HPDE6-E6E7 (cell line): ENCODE measurements around the gene KIF12.

Source experiments
- DNase-seq: peaks from one replicate; pipeline ENCODE4 v3.0.0; 2011; ENCODE audit warnings: missing footprints; ENCODE audit errors: extremely low spot score

The KIF12 gene

DNA sequence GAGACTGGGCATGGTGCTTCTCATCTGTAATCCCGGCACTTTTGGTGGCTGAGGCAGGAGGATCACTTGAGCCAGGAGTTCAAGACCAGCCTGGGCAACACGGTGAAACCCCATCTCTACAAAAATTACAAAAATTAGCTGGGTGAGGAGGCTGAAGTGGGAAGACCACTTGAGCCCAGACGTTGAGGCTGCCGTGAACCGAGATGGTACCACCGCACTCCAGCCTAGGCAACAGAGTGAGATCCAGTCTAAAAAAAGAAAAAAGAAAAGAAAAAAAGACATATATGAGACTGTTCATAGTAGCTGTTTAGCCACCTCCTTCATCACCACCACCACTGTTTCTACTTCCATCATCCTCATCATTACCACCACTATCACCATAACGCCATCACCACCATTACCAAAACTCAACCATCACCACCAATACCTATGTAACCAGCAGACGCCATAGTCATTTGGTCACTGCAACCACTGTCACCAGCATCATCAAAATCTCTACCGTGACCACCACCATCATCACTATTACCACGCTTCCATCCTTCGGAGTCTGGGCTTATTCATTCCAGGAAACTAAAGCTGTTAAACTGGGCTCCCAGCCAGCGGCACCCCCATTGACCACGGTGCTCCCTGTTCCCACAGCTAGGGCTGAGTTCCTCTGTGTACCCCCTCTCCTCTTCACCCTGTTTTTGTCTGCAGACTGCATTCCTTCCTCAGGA, 8.4 kb upstream of the KIF12 start:
- DNase-seq, result no peak

DNA sequence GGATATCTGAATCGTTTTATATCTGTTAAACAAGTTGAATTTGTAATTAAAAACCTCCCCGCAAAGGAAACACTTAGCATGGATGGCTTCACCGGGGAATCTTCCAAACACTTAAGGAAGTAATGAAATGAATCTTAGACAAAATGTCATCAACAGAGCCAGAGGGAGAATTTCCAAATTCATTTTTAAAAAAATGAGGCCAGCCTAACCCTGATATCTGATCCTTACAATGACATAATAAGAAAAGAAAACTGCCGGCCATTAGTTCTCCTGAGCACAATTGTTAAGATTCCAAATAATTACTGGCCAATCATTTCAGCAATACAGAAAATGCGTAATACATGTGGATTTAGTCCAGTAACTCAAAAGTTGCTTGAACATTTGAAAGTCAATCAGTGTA, 6.1 kb upstream of the KIF12 start:
- DNase-seq, result no peak

DNA sequence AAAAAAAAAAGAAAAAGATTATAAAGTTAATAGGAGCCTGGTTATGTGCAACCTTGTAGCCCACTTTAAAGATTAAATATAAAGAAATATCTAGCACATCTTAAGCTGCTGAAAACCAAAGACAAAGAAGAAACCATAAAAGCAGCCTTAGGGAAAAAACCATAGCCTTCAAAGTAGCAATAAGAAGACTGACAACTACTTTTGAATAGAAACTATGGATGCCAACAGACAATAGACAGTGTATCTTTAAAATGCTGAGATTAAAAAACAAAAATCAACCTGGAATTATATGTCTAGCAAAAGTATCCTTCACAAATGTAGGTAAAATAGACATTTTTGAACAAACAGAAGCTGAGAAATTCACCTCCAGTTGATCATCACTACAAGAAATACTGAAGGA, 3.4 kb upstream of the KIF12 start:
- no peak for DNase-seq

DNA sequence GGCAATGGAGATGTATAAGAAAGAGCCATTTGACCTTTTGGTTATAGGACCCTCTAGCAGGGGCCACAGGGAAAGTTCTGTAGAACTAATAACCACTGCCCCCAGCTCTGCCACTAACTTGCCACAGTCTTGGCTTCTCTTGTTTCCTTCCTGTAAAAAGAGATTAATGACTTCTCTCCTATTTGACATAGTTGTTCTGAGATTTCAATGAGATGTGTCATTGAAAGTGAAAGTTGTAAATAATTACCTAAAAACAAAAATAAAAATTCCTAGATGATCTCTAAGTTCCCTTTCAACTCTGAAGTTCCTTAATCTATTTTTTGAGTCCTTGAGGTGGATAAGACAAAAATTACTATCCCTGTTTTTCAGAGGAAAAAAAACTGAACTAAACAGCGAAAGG, 1.4 kb upstream of the KIF12 start:
- no peak for DNase-seq

DNA sequence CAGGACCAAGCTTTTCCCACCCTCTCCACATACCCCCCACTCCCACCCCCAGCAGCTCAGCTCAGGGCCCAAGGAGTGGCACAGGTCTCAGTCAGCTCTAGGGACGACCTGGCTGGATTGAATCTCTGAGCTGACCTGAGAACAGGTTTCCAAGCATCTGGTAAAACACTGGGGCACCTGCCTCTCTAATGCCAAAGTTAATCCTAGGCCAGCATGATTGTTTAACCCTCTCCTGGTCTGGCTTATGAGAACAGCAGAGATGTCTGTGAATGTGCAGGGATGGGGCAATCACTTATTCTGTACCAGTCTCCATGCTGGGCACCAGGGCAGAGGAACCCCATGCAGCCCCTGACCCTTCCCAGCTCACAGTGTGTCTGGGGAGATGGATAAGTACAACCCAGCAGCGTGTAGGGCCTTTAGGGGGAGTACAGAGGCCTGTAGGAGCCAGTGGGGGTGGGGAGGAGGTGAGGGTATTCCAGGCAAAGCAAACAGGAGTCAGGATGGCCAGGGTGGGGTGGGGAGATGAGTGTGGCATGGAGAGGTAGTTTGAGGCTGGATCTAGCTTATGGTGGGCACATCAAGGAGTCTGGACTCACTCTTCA, 678 bp upstream of the KIF12 start:
- DNase-seq, result no peak

DNA sequence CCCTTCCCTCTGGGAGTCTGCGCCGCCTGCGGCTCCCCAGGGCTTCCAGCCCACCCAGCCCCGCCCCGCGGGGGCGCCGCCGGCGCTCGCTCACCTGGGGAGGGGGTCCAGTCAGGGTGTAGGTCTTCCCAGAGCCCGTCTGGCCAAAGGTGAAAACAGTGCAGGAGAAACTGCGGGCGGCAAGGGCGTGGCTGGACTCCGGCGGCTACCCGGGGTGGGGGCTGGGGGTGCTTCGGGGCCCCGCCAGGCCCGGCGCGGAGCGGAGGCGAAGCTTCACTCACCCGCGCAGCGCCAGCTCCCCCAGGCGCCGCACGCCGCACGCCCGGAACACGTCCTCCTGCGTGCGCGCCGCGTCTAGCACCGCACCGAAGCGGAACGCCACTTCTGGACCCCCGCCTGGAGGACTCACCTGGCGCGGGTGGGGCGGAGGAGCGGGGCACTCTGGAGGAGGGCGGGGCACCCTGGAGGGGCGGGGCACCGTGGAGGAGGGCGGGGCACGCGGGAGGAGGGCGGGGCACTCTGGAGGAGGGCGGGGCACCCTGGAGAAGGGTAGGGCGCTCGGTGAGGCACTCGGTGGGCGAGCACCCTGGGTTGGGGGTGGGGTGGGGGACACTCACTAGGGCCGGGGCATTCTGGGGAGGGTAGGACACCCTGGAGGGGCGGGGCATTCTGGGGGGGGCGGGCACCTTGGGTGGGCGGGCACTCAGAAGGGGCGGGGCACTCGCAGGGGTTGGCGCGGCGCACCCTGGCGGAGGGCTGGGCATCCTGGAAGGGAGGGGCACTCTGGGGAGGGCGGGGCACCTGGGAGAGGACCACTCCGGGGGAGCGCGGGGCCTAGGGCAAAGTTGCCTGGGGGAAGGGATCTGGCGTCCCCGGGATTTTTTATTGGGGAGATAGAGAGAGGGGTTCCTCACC, 814 bp downstream of the KIF12 start:
- peak; percentile 28 for DNase-seq

DNA sequence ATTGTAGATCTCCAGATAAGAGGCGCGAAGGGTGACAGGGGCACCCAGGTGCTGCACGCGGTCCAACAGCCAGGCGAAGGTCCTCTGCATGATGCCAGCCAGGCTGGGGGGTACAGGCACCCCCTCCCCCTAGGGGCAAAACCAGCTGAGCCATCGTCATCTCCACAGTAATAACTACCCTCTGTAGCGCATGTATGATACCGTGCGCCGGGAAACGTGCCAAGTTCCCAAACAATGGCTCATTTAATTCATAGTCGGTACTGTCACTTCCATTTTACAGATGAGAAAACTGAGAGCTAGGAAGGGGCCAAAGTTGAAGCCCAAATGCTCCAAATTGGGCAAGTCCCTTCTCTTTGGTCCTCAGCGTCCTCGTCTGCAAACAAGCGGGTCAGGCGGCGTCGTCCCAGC, 1.5 kb downstream of the KIF12 start:
- no peak for DNase-seq

DNA sequence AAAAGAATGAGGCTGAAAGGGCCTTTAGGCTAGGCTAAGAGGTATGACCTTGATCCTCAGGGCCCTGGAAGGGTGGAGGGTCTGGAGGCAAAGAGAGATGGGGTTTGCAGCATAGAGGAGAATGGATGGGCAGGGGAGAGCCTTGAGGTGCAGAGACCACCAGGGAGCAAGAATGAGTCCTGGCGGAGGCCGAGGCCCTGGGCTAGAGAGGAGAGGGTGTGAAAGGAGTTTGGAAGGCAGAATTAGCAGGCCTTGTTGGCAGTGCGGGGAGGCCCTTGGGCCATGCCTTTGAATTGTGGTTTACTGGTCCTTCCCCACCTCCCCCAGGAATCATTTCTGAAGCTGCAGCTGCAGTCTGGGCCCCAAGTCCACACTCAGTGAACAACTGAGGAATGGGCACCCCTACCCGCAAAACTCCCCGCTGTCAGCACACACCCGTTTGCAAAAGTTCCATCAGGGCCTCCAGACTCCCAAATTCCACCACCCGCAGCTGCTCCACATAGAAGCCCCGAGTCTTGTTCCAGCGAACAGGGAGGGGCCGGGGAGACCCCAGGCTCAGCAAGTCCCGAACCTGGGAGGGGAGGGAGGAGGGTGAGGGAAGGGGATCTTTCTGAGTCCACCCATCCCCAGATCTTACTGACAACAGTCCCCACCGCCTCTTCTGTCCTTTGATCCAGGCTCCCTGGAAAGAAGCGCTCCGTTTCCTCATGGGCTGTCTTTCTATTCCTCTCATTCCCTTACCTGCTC, 2.1 kb downstream of the KIF12 start:
- DNase-seq, result no peak

DNA sequence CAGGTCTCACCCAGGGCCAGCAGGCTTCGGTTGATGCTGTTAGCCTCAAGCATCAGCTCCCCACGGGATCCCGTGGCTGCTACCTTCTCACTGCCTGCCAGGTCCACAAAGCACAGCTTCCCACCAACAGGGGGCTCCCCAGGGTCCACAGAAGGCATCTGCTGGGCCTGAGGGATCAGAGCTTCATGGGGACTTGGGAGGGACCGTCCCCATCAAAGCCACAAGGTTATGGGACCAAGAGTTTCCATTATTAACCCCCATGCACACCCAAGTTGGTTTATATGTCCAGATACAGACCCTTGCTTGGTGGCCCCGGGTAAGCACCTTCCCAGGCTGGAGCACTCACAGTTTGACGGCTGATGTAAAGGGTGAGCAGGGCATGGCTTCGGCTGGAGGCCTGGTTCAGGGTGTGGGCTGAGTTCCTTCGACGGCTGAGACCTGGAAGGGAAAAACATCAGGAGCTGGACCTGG, 3.0 kb downstream of the KIF12 start:
- DNase-seq, result no peak

DNA sequence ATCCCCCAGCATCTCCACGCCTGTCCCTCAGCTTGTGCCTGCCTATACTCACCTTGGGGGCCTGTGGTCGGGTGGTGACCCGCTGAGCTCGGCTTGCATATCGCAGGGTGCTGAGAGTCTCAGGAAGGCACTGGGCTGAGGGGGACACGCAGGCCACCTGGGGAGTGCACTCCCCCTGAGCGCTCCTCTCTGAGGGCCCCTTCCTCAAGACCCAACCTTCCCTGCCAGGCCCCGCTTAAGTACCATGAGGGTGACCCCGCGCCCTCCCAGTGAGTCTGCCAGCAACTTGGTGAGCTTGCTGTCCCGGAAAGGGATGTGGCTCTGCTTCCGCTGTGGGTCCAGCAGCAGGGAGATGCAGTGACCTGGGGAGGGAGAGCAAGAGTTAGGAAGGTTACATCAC, 4.1 kb downstream of the KIF12 start:
- no peak for DNase-seq

DNA sequence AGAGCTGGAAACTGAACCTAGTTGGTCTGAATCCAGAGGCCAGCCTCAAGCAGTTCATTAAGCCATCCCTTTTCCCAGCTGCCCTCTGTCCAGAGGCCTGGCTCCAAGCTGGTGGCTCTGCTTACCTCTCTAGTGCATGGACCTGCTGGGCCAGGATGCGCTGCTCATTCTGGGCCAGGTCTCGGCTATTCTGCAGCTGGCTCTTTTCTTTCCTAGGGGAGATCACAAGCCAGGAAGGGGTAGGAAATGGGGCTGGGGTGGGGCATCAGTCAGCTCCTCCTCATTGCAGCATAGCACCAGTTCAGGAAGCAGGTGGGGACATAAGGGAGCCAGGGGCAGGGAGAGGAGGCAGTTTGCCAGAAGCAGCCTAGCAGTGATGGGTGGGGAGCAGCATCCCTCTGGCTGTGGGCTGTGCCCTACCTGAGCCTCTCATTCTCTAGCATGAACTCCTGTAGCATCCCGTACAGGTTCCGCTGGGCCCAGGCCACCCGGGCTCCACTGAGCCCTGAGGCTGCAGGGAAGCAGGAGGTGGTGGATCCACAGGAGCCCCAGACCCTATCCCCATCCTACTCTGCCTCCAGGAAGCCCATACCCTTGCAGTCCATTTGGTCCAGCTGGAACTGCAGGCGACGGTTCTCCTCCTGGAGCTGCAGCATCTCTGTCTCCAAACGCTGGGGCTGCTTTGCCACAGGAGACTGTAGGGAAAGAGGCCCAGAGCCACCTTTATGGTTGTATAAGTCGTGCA, 5.2 kb downstream of the KIF12 start:
- no peak for DNase-seq

DNA sequence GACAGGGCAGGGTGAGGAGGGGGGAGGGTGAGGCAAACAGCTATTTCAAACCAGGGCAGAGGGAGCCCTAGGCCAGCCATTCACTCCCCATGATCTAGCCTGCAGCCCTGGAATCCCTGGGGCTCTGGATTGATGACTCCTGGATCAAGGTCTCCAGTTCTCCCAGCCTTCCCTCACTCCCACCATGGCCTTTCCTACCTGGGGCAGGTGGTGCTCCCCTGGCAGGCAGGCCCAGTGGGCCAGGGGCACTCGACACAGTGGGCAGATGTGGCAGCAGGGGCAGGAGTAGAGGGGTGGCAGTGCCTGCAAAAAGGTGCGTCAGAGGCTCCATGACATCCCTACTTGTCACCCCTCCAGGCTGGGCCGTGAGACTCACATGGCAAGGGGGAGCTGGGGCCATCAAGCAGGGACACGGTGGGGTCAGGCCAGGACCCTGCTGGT, 6.0 kb downstream of the KIF12 start:
- no peak for DNase-seq

DNA sequence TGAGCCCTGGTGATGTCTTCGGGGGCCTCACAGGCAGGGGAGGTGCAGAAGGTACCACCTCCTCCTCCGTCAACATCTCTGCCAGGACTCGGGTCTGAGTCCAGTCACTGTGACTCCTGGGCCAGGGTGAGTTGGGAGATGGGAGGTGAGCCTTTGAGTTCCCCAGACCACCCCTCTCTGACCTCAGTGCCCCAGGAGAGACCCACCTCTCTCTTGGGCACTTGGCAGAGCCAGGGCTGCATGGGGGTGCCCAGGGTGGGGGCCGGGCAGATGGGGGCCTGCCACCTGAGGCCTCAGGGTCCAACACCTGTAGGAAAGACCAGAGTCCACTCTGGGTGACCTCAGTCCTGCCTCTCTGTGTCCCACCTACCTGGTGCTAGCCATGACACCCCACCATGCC, 6.8 kb downstream of the KIF12 start:
- no peak for DNase-seq

DNA sequence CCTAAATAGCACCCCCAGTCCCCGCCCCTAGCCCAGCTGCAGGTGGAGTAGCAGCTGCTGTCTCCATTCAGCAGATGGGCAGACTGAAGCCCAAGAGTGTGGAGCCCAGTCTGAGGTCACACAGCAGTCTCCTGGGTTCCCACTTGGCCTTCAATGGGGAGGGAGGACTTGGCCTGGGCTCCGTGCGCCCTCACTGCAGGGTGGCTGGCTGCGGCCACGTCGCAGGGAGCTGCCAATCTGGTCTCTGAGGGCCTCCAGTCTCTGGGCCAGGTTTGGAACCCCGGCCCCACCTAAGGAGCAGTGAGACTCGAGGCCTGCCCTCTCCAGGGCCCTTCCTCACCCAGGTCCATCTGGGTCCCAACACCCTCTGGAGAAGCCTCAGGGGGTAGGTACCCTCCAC, 7.4 kb downstream of the KIF12 start:
- no peak for DNase-seq

DNA sequence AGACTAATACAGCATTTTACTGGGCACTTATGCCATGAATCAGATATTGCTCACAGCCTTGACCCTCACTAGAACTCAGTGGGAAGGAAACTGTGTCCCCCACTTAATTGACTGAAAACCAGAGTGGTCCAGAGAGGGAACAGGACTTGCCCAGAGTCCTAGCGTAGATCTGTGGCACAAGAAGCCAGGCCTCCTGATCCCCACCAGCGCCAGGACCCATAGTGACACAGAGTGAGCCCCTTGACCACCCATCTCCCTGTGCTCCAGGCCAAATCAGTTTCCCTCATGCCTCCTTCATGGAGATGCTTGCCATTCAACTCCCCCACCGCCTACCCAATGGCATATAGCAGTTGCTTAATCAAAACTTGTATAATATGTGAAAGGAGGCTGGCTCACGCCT, 8.3 kb downstream of the KIF12 start:
- no peak for DNase-seq

DNA sequence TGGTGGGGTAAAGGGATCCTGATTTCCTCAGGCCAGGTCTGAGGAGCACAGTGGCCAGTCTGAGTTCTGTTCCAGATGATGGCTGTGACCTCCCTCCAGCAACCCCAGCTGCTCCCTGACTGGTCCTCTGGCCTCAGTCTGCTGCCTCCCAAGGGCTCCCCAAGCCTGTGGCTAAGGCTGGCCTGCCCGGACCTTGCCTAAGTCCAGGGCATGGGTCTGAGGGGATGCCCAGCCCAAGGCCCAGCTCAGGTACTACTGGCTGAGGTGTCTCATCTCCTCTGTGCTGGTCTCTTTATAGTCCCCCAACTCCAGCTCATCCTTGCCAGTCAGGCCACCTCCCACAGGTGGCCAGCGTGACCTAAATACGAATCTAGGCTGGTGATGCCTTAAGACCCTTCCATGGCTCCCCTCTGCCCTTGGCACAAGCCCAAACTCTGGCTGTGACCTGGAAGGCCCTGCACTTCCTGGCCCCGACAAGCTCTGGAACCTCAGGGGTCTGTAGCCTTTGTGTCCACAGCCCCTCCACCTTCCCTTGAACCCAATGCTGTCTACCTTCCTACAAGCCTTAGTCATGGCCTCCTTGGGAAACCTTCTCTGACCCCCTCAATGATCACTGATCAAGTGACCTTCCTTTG, 9.8 kb downstream of the KIF12 start:
- DNase-seq, result no peak

DNA sequence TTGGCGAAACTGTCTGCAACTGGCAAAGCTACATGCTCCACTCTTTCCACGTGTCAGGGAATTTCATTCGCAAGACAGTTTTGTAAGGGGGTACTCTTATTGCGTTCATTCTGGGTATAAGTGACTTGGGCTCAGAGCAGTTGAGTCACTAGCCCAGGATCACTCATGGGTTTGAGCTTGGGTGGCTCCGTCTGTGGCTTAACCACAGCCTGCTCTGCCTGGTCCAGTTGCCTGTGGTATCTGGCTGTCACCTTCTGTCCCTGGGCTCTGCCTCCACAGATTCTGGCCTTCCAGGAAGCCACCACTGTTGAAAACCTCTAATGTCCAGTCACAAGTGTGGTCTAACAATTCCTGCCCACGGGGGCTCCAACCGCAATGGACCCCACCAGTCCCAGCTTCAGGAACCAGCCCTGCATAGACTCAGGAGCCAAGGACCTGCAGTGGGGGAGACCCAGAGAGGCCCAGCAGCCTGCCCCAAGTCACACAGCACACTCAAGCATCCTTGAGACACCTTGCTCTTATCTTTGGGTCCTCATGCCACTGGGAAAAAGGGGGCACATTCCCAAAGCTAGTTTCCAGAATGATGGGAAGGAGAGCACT, 10.4 kb downstream of the KIF12 start:
- no peak for DNase-seq

DNA sequence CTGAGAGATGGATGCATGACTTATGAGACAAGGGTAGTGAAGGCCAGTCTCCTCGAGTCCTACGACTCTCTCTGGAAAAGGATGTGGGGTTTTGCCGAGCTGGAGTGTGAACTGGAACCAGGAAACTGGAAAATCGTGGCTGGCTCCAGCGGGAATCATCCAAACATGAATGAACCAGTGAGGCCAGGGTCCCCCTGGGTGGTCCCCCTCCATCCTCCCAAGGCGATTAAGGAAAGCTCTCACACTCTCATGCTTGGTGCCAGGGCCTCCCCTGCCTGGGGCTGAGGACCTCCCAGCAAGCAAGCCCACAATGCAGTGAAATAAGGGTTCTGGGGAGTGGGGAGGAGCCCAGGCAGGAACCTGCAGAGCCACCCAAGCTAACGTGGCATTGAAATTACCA, 11.4 kb downstream of the KIF12 start:
- DNase-seq, result no peak

DNA sequence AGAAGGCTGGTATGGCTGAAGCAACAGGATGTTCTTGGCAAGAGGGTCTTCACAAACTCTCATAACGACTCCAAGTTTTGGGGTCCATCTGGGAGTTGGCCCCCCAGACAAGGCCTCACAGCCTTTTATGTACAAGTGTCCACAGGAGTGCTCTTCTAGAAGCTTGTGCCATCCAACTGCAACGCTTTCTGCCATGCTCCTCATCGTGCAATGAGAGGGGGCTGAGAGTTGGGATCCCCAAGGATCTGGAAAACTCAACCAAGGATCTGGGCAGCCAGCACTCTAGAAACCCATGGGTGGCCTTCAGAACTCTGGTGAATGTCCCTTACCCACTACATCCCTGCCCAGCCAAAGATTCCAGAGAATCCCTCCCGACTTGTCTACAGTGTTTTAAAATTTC, 12.5 kb downstream of the KIF12 start:
- no peak for DNase-seq

DNA sequence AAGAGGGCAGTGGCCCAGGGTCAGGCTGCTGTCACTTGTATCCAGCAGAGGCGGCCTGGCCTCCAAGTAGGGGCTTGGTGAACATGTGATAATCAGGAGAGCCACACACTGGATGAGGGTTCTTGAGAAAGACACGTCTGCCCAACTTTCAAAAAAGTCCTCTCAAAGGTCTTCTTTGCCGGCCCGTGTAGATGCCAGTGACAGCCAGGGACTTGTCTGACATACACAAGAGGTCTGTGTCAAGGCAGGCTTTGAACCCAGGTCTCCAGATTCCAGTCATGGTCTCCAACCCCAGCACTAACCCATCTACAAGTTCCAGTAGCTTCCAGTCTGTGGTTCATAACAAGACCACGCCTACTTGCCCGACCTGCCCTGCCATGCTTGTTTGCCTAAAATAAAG, 13.1 kb downstream of the KIF12 start:
- no peak for DNase-seq
